ENCODE measurements around the gene ARHGAP26. TPM values are rescaled to one million over a fixed set of nuclear protein-coding genes. Genes with fewer than 3 reads are reported as not detected.

ARHGAP26 gene
- polyA plus RNA-seq, 1 donor (not counting 4 experiments of a cell fraction or from before 2014, with no cell fraction given): 3.9 TPM

DNA sequence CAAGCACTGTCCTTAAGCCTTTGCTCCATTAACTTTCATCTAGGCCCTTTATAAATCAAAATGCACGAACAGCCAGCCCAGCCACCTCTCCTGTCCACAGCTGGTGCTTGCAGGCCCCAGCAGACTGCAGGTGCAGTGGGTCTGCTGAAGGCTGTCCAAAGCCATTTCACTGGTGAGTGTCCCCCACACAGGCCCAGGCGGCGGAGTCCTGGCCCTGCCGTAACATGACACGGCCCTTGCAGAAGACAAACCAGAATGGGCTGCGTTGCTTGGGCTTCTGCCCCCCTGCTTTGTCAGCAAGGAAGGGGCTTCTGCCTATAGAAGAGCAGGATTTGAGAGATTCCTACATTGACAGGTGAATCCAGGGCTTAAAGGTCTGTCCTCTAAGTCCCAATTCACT is 444.7 kb downstream of the ARHGAP26 start:
- no peak overlapping the region for H2AFZ ChIP-seq (ENCODE audit: control insufficient read depth, low read length)
- H4K20me1 ChIP-seq (ENCODE audit: control insufficient read depth, extremely low read depth, insufficient read depth, low read length): no peaks in the 10 kb centered on the region
- no peak overlapping the region for H3K9ac ChIP-seq (ENCODE audit: control insufficient read depth, extremely low read depth, insufficient read depth, low read length)
- H3K27me3 ChIP-seq (ENCODE audit: control insufficient read depth, extremely low read depth, insufficient read depth, low read length): no peaks in the 10 kb centered on the region
- H3K4me3 ChIP-seq (ENCODE audit: control insufficient read depth in 2 of 3, extremely low read depth in 1 of 3, insufficient read depth in 2 of 3, low read depth in 1 of 3, low read length in 3 of 3): no peak overlapping the region
- H3K9me1 ChIP-seq (ENCODE audit: control insufficient read depth, extremely low read depth, insufficient read depth, low read length): no peaks in the 10 kb centered on the region
- H3K79me2 ChIP-seq (ENCODE audit: control insufficient read depth, insufficient read depth, low read length): no peaks in the 10 kb centered on the region
- dilution Hi-C loops (cut with MboI; ENCODE audit: extremely low pct_ligation_motif_present, low sequenced_read_pairs): no loop called here
- DNase-seq (ENCODE audit: low read depth, low spot score) (no peak), FAIRE-seq (no peak)
- TF ChIP-seq EZH2 (IDR thresholded peaks at IDR 0.05; ENCODE audit: low read length): no peak
- TF ChIP-seq, protein P1, sequence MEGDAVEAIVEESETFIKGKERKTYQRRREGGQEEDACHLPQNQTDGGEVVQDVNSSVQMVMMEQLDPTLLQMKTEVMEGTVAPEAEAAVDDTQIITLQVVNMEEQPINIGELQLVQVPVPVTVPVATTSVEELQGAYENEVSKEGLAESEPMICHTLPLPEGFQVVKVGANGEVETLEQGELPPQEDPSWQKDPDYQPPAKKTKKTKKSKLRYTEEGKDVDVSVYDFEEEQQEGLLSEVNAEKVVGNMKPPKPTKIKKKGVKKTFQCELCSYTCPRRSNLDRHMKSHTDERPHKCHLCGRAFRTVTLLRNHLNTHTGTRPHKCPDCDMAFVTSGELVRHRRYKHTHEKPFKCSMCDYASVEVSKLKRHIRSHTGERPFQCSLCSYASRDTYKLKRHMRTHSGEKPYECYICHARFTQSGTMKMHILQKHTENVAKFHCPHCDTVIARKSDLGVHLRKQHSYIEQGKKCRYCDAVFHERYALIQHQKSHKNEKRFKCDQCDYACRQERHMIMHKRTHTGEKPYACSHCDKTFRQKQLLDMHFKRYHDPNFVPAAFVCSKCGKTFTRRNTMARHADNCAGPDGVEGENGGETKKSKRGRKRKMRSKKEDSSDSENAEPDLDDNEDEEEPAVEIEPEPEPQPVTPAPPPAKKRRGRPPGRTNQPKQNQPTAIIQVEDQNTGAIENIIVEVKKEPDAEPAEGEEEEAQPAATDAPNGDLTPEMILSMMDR (optimal IDR thresholded peaks at IDR 0.05 in 1 of 3, IDR thresholded peaks at IDR 0.05 in 1 of 3, conservative IDR thresholded peaks at IDR 0.05 in 1 of 3; ENCODE audit: extremely low read depth in 1 of 3, insufficient read depth in 2 of 3, low read length in 3 of 3): no peak
- H3K36me3 ChIP-seq (ENCODE audit: control insufficient read depth in 2 of 2, extremely low read depth in 1 of 2, insufficient read depth in 2 of 2, low read length in 2 of 2): peaks cover 2 to 5% of the 10 kb centered on the region in 2 experiments
- no peak overlapping the region for H3K27ac ChIP-seq (ENCODE audit: control insufficient read depth, insufficient read depth, low read length)
- no peak overlapping the region for H3K4me2 ChIP-seq (ENCODE audit: control insufficient read depth, extremely low read depth, insufficient read depth, low read depth, low read length)
- H3K4me1 ChIP-seq (ENCODE audit: control insufficient read depth, extremely low read depth, insufficient read depth, low read length): peaks cover 24% of the 10 kb centered on the region
- no peaks in the 10 kb centered on the region for H3K9me3 ChIP-seq (ENCODE audit: control insufficient read depth, low read depth, low read length)

DNA sequence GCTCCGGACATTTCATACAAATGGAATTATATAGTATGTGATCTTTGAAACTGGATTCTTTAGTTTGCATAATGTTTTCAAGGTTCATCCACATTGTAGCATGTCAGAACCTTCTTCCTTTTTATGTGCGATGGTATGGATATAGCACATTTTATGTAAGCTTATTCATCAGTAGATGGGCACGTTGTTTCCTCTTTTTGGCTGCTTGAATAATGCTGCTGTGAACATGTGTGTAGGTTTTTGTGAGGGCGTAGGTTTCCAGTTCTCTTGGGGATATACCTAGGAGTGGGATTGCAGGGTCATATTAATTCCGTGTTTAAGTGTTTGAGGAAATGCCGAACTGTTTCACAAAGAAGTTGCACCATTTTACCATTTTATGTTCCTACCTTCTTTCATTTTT is 445.5 kb downstream of the ARHGAP26 start:
- no peaks in the 10 kb centered on the region for H4K20me1 ChIP-seq (ENCODE audit: control insufficient read depth, extremely low read depth, insufficient read depth, low read length)
- H3K27ac ChIP-seq (ENCODE audit: control insufficient read depth, insufficient read depth, low read length): no peak overlapping the region
- DNase-seq (ENCODE audit: low read depth, low spot score) (no peak), FAIRE-seq (no peak)
- H2AFZ ChIP-seq (ENCODE audit: control insufficient read depth, low read length): no peak overlapping the region
- no peaks in the 10 kb centered on the region for H3K9me1 ChIP-seq (ENCODE audit: control insufficient read depth, extremely low read depth, insufficient read depth, low read length)
- TF ChIP-seq EZH2 (IDR thresholded peaks at IDR 0.05; ENCODE audit: low read length): no peak
- TF ChIP-seq, protein P1 (optimal IDR thresholded peaks at IDR 0.05 in 1 of 3, IDR thresholded peaks at IDR 0.05 in 1 of 3, conservative IDR thresholded peaks at IDR 0.05 in 1 of 3; ENCODE audit: extremely low read depth in 1 of 3, insufficient read depth in 2 of 3, low read length in 3 of 3): no peak
- H3K79me2 ChIP-seq (ENCODE audit: control insufficient read depth, insufficient read depth, low read length): no peaks in the 10 kb centered on the region
- no peak overlapping the region for H3K4me3 ChIP-seq (ENCODE audit: control insufficient read depth in 2 of 3, extremely low read depth in 1 of 3, insufficient read depth in 2 of 3, low read depth in 1 of 3, low read length in 3 of 3)
- H3K36me3 ChIP-seq (ENCODE audit: control insufficient read depth in 2 of 2, extremely low read depth in 1 of 2, insufficient read depth in 2 of 2, low read length in 2 of 2): peaks cover 2 to 5% of the 10 kb centered on the region in 2 experiments
- dilution Hi-C loops (cut with MboI; ENCODE audit: extremely low pct_ligation_motif_present, low sequenced_read_pairs): no loop called here
- H3K4me2 ChIP-seq (ENCODE audit: control insufficient read depth, extremely low read depth, insufficient read depth, low read depth, low read length): no peak overlapping the region
- H3K9ac ChIP-seq (ENCODE audit: control insufficient read depth, extremely low read depth, insufficient read depth, low read length): no peak overlapping the region
- no peaks in the 10 kb centered on the region for H3K27me3 ChIP-seq (ENCODE audit: control insufficient read depth, extremely low read depth, insufficient read depth, low read length)
- H3K4me1 ChIP-seq (ENCODE audit: control insufficient read depth, extremely low read depth, insufficient read depth, low read length): peaks cover 24% of the 10 kb centered on the region
- no peaks in the 10 kb centered on the region for H3K9me3 ChIP-seq (ENCODE audit: control insufficient read depth, low read depth, low read length)

All from keratinocyte (primary cell).